Stomach smooth muscle (tissue), 2 donors: Measurements from ENCODE around the gene ENO1.
"Not testable (repeated sequence)": the region's sequence is repeated elsewhere in the genome, so short reads cannot be mapped to it uniquely, and the experiment has no call there.

Source experiments
- H3K27ac ChIP-seq: one replicate; pipeline ENCODE4 v1.7.0; 2013; ENCODE audit warnings: mild to moderate bottlenecking, low read length, inconsistent platforms
- H3K27me3 ChIP-seq, 2 donors: one replicate each; pipeline ENCODE4 v1.7.0; 2013; ENCODE audit warnings: low read length in 2 of 2; ENCODE audit not compliant: insufficient read depth in 2 of 2, control insufficient read depth in 1 of 2
- H3K36me3 ChIP-seq, 2 donors: one replicate each; pipeline ENCODE4 v1.7.0; 2013; ENCODE audit warnings: low read length in 2 of 2; ENCODE audit not compliant: control insufficient read depth in 2 of 2, insufficient read depth in 2 of 2
- H3K4me1 ChIP-seq: one replicate; pipeline ENCODE4 v1.7.0; 2013; ENCODE audit warnings: low read length; ENCODE audit not compliant: control insufficient read depth, insufficient read depth
- H3K4me3 ChIP-seq, 2 donors: one replicate each; pipeline ENCODE4 v1.7.0; 2013; ENCODE audit warnings: low read length in 2 of 2
- H3K9ac ChIP-seq, 2 donors: one replicate each; pipeline ENCODE4 v1.7.0; 2013; ENCODE audit warnings: low read length in 2 of 2, mild to moderate bottlenecking in 1 of 2
- H3K9me3 ChIP-seq, 2 donors: one replicate each; pipeline ENCODE4 v1.7.0; 2013; ENCODE audit warnings: low read length in 2 of 2; ENCODE audit not compliant: control insufficient read depth in 2 of 2
- donor health status: healthy.
- donor health status: Pancreatic carcinoma.

The ENO1 gene

DNA sequence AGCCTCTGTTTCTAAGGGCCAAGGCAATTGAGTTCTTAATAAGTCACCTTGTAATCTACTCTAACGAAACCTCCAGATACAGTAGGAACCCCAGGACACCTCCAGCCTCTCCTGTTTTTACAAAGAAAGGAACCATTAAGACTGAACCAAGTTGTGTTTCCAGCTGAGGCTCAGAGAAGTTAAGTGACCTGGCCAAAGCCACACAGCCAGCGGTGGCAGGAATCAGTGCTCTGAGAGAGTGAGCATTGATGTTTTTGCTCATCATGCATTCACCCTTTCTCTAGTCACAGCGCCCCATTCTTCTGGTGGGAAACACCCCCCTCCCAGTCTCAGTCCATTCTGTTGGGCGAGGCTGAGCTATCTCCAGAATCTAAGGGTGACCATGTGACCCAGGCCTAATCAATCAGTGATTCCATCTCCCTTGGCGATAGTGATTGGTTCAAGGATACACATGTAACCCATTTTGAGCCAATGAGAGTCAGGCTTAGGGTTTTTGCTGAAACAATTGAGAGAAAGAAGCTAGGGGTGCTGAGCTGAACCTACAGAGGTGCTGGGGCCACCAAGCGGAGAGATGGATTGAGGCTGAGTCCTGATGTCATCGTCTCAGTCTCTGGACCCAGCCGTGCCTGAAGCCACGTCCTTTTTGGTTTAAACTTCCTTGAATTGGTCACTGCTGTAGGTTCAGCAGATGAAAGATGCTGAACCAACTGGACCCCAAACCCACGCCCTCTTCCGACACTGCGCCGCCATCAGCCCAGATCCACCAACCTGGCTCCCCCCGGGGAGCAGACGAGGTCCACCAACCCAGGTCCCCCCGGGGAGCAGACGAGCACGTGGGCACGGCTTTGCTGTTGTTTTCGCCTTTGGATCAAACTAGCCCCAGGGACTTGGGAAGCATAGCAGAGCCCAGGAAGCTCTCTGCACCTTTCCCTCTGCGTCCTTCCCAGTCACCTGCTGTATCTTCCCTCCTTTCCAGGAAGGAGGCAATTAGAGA is 33.1 kb downstream of the ENO1 start:
- H3K27me3 ChIP-seq, result no peaks in the 10 kb centered on the region
- H3K9me3 ChIP-seq, result no peaks in the 10 kb centered on the region
- H3K36me3 ChIP-seq, result no peaks in the 10 kb centered on the region
- H3K9ac ChIP-seq, result no peak overlapping the region
- no peak overlapping the region for H3K4me3 ChIP-seq
- H3K4me1 ChIP-seq, result peaks cover 19% of the 10 kb centered on the region
- H3K27ac ChIP-seq, result no peak overlapping the region

DNA sequence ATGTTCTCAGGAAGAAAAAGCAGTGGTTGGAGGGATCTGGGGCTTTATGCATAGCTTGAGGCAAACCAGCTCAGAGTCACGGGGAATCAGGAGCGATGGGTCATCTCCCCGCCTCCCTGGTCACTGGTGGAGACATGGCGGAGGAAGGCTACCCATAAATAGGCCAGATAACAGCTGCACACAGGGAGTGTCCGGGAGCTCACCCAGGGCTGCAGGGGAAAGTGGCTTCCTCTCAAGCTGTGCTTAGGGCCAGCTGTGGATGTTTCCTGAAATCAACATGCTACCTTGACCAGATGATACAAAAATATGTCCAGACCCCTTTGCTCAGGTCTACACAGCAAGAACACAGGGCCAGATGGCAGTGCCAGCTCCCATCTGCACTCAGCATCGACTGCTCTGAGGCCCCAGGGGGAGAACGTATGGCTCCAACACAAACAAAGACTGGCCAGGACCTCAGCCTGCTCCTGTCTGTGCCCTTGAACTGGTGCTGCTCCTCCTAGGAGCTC is 33.9 kb downstream of the ENO1 start:
- peaks cover 19% of the 10 kb centered on the region for H3K4me1 ChIP-seq

DNA sequence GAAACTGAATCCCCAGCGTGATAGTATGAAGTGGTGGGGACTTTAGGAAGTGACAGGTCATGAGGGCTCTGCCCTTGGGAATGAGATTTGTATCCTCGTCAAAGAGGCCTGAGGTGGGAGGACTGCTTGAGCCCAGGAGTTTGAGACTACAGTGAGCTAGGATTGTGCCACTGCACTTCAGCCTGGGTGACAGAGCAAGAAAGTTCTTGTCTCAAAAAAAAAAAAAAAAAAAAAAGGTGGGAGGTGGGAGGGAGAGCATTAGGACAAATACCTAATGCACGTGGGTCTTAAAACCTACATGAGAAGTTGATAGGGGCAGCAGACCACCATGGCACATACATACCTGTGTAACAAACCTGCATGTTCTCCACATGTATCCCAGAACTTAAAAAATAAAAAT is 37.1 kb downstream of the ENO1 start:
- H3K36me3 ChIP-seq, result no peaks in the 10 kb centered on the region
- H3K9ac ChIP-seq, result no peak overlapping the region
- peaks cover 9% of the 10 kb centered on the region for H3K4me1 ChIP-seq
- H3K27me3 ChIP-seq, result no peaks in the 10 kb centered on the region
- no peak overlapping the region for H3K4me3 ChIP-seq
- H3K9me3 ChIP-seq, result no peaks in the 10 kb centered on the region
- no peak overlapping the region for H3K27ac ChIP-seq

More for the DNA sequence above, 33.9 kb downstream of the ENO1 start:
- no peaks in the 10 kb centered on the region for H3K9me3 ChIP-seq
- no peak overlapping the region for H3K9ac ChIP-seq
- no peak overlapping the region for H3K4me3 ChIP-seq
- no peaks in the 10 kb centered on the region for H3K27me3 ChIP-seq
- no peak overlapping the region for H3K27ac ChIP-seq
- H3K36me3 ChIP-seq, result no peaks in the 10 kb centered on the region

DNA sequence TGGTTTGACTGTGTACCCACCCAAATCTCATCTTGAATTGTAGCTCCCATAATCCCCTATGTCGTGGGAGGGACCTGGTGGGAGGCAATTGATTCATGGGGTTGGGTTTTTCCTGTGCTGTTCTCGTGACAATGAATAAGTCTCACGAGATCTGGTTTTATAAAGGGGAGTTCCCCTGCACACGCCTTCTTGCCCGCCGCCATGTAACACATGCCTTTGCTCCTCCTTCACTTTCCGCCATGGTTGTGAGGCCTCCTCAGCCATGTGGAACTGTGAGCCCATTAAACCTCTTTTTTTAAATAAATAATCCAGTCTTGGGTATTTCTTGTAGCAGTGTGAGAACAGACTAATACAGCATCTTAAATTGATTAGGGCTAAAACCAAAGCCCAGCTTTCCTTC is 38.5 kb downstream of the ENO1 start:
- Histone ChIP-seq H3K9ac (no peak overlapping the region), H3K27me3 (no peaks in the 10 kb centered on the region), H3K27ac (no peak overlapping the region)

DNA sequence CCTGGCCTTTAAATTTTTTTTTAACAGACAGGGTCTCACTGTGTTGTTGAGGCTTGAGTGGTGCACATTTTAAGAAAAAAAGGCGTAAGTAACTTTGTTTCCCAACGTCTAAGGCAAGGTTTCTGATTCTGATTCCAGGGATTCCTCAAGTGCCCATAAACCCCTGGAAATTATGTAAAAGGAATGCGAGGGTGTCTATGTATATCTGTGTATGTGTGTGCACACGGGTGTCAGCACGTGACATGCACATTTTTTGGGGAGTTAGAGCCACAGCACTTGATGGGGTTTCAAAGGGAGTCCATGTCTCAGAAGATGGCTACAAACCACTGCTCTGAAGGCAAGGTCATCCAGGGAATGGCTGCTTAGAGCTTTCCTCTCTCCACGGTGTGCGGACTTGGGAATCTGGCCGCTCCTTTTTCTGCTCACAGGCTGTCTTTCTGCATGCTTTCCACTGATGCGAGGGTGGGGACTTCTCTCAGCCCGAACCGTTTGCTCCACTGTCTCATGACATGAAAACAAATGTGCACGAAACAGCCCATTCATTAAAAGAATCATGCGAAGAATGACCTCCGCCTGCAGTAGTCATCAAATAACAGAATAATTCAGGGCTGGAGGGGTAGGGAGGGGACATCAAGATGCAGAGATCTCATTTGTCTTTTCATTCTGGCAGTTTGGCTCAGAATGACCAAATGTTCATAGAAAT is 42.4 kb downstream of the ENO1 start:
- Histone ChIP-seq H3K9ac (no peak overlapping the region), H3K27ac (no peak overlapping the region), H3K4me1 (no peaks in the 10 kb centered on the region)

More for the DNA sequence above, 38.5 kb downstream of the ENO1 start:
- Histone ChIP-seq H3K9me3 (no peaks in the 10 kb centered on the region), H3K36me3 (no peaks in the 10 kb centered on the region), H3K4me1 (peaks cover 5% of the 10 kb centered on the region), H3K4me3 (no peak overlapping the region)

DNA sequence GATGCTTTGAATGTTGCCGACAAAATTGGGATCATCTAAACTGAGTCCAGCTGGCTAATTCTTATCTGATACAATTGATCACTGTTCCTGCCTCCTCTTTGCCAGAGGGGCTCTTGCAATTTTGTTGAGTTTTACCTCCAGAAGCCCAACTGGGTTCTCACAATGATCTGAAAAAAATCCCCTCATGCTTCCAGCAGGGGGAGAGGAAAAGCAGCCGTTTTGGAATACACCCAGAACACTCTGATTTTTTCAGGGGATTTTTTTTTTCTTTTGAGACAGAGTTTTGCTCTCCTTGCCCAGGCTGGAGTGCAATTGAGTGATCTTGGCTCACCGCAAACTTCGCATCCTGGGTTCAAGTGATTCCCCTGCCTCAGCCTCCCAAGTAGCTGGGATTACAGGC is 47.1 kb downstream of the ENO1 start:
- no peak overlapping the region for H3K27ac ChIP-seq
- H3K4me3 ChIP-seq, result no peak overlapping the region
- no peaks in the 10 kb centered on the region for H3K9me3 ChIP-seq
- no peak overlapping the region for H3K9ac ChIP-seq
- no peaks in the 10 kb centered on the region for H3K36me3 ChIP-seq
- peaks cover 3% of the 10 kb centered on the region for H3K4me1 ChIP-seq
- no peaks in the 10 kb centered on the region for H3K27me3 ChIP-seq

More for the DNA sequence above, 42.4 kb downstream of the ENO1 start:
- Histone ChIP-seq H3K4me3 (no peak overlapping the region), H3K36me3 (no peaks in the 10 kb centered on the region), H3K9me3 (no peaks in the 10 kb centered on the region), H3K27me3 (no peaks in the 10 kb centered on the region)

DNA sequence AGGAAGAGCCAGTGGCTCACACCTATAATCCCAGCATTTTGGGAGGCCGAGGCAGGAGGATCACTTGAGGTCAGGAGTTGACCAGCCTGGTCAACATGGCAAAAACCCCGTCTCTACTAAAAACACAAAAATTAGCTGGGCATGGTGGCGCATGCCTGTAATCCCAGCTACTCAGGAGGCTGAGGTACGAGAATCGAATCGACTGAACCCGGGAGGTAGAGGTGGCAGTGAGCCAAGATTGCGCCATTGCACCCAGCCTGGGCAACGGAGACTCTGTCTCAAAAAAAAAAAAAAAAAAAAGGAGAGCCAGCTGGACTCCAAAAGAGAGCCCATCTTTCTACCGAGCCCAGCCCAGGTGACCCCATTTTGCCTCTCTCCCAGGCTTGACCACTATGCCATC is 47.8 kb downstream of the ENO1 start:
- H3K27ac ChIP-seq, H3K9me3 ChIP-seq, H3K27me3 ChIP-seq, H3K9ac ChIP-seq, H3K36me3 ChIP-seq, H3K4me3 ChIP-seq, H3K4me1 ChIP-seq: not testable (repeated sequence)

DNA sequence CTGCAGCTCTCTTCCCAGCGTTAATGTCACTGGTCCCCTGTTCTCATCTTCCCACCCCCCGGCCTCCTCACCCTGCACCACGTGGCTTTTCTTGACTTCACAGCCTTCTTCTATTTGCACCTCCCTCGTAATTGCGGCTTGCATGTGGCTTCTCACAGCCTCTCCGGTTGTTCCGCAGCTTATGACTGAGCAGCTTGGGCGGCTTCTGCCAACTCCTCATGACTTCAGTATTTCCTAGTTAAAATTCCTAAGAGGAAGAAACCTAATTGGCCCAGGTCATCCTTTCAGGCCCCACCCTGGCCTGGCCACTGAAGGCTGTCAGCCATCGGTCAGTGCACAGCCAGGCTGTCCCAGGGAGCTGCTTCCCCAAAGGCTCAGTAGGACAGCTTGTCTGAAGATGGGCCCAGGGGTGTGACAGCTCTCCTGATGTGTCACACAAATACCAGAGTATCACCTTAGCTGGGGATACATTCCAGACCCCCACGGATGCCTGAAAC is 52.5 kb downstream of the ENO1 start:
- H3K27ac ChIP-seq, result no peak overlapping the region
- H3K36me3 ChIP-seq, result no peaks in the 10 kb centered on the region
- H3K9me3 ChIP-seq, result no peaks in the 10 kb centered on the region
- H3K9ac ChIP-seq, result no peak overlapping the region
- peaks cover 8% of the 10 kb centered on the region for H3K4me1 ChIP-seq
- H3K4me3 ChIP-seq, result no peak overlapping the region
- no peaks in the 10 kb centered on the region for H3K27me3 ChIP-seq

DNA sequence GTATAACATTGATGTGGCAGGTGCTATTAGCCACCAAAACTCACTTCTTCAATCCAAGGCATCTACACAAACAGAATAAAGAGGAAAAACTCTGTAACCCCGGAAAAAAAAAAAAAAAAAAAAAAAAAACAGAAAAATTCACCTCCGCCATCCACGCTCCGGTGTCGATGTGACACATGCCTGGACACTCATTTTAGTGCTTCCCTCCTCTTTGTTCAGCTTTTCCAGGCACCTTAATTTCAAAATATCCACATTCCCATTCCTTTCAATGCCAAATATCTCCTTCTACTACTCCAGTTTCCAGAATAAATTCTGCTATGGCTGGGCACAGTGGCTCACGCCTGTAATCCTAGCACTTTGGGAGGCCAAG is 55.2 kb downstream of the ENO1 start:
- no peaks in the 10 kb centered on the region for H3K36me3 ChIP-seq
- H3K9ac ChIP-seq, result no peak overlapping the region
- H3K27me3 ChIP-seq, result no peaks in the 10 kb centered on the region
- no peak overlapping the region for H3K27ac ChIP-seq
- no peaks in the 10 kb centered on the region for H3K9me3 ChIP-seq
- no peak overlapping the region for H3K4me3 ChIP-seq
- H3K4me1 ChIP-seq, result peaks cover 5% of the 10 kb centered on the region

DNA sequence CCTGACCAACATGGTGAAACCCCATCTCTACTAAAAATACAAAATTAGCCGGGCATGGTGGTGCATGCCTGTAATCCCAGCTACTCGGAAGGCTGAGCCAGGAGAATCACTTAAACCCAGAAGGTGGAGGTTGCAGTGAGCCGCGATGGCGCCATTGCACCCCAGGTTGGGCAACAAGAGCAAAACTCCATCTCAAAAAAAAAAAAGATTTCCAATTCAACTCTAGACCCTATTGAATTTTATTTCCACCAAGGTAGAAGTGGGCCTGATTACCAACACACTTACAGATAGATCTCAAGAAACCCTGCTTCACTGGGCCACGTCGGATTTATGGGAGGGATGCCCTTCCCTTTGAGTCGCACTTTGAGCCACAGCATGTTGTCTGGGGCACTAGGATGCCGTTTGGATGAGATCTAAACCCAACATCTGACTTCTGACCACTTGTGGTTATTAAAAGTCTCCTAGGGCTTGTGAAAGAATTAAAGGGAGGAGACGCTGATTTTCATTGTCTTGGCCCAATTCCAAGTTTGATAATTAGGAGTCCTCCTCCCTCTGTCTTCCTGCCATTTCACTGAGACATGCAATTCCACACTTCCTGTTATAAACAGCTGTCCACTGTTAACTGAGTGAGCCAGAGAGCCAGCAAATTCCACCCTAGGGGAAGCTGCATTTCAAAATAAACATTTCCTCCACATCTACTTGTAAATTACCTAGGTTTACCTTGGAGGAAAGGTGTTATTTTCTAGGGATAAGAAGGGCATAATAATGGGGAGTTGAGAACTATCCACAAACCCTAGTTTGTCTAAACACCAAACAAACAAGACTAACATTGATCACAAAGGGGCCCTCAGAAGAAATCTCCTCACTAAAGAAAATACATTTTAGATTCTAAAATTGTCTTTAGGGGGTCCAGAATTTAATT is 55.9 kb downstream of the ENO1 start:
- Histone ChIP-seq H3K27ac (no peak overlapping the region), H3K4me3 (no peak overlapping the region), H3K9me3 (no peaks in the 10 kb centered on the region), H3K4me1 (peaks cover 5% of the 10 kb centered on the region), H3K27me3 (no peaks in the 10 kb centered on the region), H3K9ac (no peak overlapping the region), H3K36me3 (no peaks in the 10 kb centered on the region)
